Measurements from ENCODE around the gene HYAL1.

HYAL1 gene

GRCh38 chr3:50322115-50322385 is 18.7 kb upstream of the HYAL1 start:
- Histone ChIP-seq H3K27me3 (replicated peaks) (no peaks in the 10 kb centered on the region), H3K36me3 (replicated peaks) (peaks cover 12% of the 10 kb centered on the region), H3K4me3 (ENCODE audit: low read depth, low read length) (peak overlapping the region; percentile 78), H3K27ac (peak overlapping the region; percentile 100)
- no peak for DNase-seq
- in situ Hi-C loops (cut with HindIII; ENCODE audit: low pct_ligation_motif_present, low sequenced_read_pairs): no loop called here
- no peak for TF ChIP-seq CTCF (IDR thresholded peaks at IDR 0.05; ENCODE audit: low read depth, low read length, missing control alignments)

- DNase-seq: peak; percentile 81
- in situ Hi-C loops (cut with HindIII; ENCODE audit: low pct_ligation_motif_present, low sequenced_read_pairs): no loop called here
- no peaks in the 10 kb centered on the region for H3K27me3 ChIP-seq (replicated peaks)
- peak overlapping the region; percentile 78 for H3K4me3 ChIP-seq (ENCODE audit: low read depth, low read length)
- TF ChIP-seq CTCF (IDR thresholded peaks at IDR 0.05; ENCODE audit: low read depth, low read length, missing control alignments): peak; percentile 66
- H3K36me3 ChIP-seq (replicated peaks): peaks cover 12% of the 10 kb centered on the region
- peak overlapping the region; percentile 100 for H3K27ac ChIP-seq
These were observed 18.2 kb upstream of the HYAL1 start for GRCh38 chr3:50321336-50322114.

- peak overlapping the region; percentile 100 for H3K27ac ChIP-seq
- no peak for TF ChIP-seq CTCF (IDR thresholded peaks at IDR 0.05; ENCODE audit: low read depth, low read length, missing control alignments)
- H3K36me3 ChIP-seq (replicated peaks): peaks cover 10% of the 10 kb centered on the region
- H3K4me3 ChIP-seq (ENCODE audit: low read depth, low read length): peak overlapping the region; percentile 78
- no peaks in the 10 kb centered on the region for H3K27me3 ChIP-seq (replicated peaks)
- in situ Hi-C loops (cut with HindIII; ENCODE audit: low pct_ligation_motif_present, low sequenced_read_pairs): no loop called here
- DNase-seq: no peak
These were observed 17.5 kb upstream of the HYAL1 start for GRCh38 chr3:50320853-50321335.

- peak; percentile 12 for TF ChIP-seq CTCF (IDR thresholded peaks at IDR 0.05; ENCODE audit: low read depth, low read length, missing control alignments)
- DNase-seq: no peak
- H3K4me3 ChIP-seq (ENCODE audit: low read depth, low read length): peak overlapping the region; percentile 78
- H3K27me3 ChIP-seq (replicated peaks): no peaks in the 10 kb centered on the region
- H3K27ac ChIP-seq: no peak overlapping the region
- H3K36me3 ChIP-seq (replicated peaks): peaks cover 9% of the 10 kb centered on the region
- in situ Hi-C loops (cut with HindIII; ENCODE audit: low pct_ligation_motif_present, low sequenced_read_pairs): no loop called here
These were observed 16.7 kb upstream of the HYAL1 start for GRCh38 chr3:50319894-50320625.

- Histone ChIP-seq H3K27ac (no peak overlapping the region), H3K4me3 (ENCODE audit: low read depth, low read length) (no peak overlapping the region), H3K36me3 (replicated peaks) (peaks cover 9% of the 10 kb centered on the region), H3K27me3 (replicated peaks) (no peaks in the 10 kb centered on the region)
- no peak for DNase-seq
- in situ Hi-C loops (cut with HindIII; ENCODE audit: low pct_ligation_motif_present, low sequenced_read_pairs): no loop called here
- TF ChIP-seq CTCF (IDR thresholded peaks at IDR 0.05; ENCODE audit: low read depth, low read length, missing control alignments): no peak
These were observed 16.0 kb upstream of the HYAL1 start for GRCh38 chr3:50319181-50319893.

Measured in brain microvascular endothelial cell (primary cell).